MCF 10A (cell line): Measurements from ENCODE around the gene MPP1. TPM values are rescaled to one million over a fixed set of nuclear protein-coding genes. Genes with fewer than 3 reads are reported as not detected.

Source experiments
- Bru-seq: library from RNA; stranded (reverse); fragments of 400-500 nt; gene quantifications from one replicate; lab custom pipeline; 2021; lab: Mats Ljungman, UMichigan
- BruChase-seq, 2 experiments: library from RNA; stranded (reverse); fragments of 400-500 nt; gene quantifications; one replicate each; lab custom pipeline; 2021; lab: Mats Ljungman, UMichigan
- BruUV-seq: library from RNA; stranded (reverse); fragments of 400-500 nt; replicated peaks from 2 replicates; lab custom pipeline; 2021; lab: Mats Ljungman, UMichigan
- CTCF ChIA-PET: fragments of 300-600 bp; sonication (Branson Sonifier 250); formaldehyde crosslinking; extraction: SDS; loops from one replicate; lab custom pipeline; 2021; ENCODE audit warnings: antibody characterized with exemption, inconsistent platforms; lab: Yijun Ruan, JAX
- POLR2A ChIA-PET: fragments of 300-600, 350-650 bp; sonication (Branson Sonifier 250); formaldehyde crosslinking; extraction: SDS; loops from one replicate; lab custom pipeline; 2020; ENCODE audit warnings: antibody characterized with exemption, inconsistent platforms; lab: Yijun Ruan, JAX
- DNase-seq: peaks from one replicate; pipeline ENCODE4 v3.0.0-alpha.2; 2018; ENCODE audit not compliant: unreplicated experiment
- H3K27ac Mint-ChIP-seq: one replicate; pipeline ENCODE4 v1.8.0; 2022; ENCODE audit warnings: mild to moderate bottlenecking, low read depth, mixed read lengths; ENCODE audit not compliant: unreplicated experiment
- H3K27me3 Mint-ChIP-seq: one replicate; pipeline ENCODE4 v1.8.0; 2022; ENCODE audit warnings: mixed read lengths; ENCODE audit not compliant: insufficient read depth, unreplicated experiment
- H3K36me3 Mint-ChIP-seq: one replicate; pipeline ENCODE4 v1.8.0; 2022; ENCODE audit warnings: mild to moderate bottlenecking, moderate library complexity, mixed read lengths; ENCODE audit not compliant: insufficient read depth, unreplicated experiment
- H3K4me1 Mint-ChIP-seq: one replicate; pipeline ENCODE4 v1.8.0; 2022; ENCODE audit warnings: mixed read lengths; ENCODE audit not compliant: insufficient read depth, unreplicated experiment
- H3K4me3 Mint-ChIP-seq: one replicate; pipeline ENCODE4 v1.8.0; 2022; ENCODE audit warnings: mild to moderate bottlenecking, moderate library complexity, mixed read lengths; ENCODE audit not compliant: unreplicated experiment
- H3K9me3 Mint-ChIP-seq: one replicate; pipeline ENCODE4 v1.8.0; 2022; ENCODE audit warnings: mixed read lengths; ENCODE audit not compliant: unreplicated experiment
- intact Hi-C: fragments of 100-400 bp; cut with micrococcal nuclease; formaldehyde crosslinking; loops from 2 replicates; pipeline ENCODE4 v1.14.1; 2022
- long read RNA-seq: library from polyadenylated mRNA; stranded (forward); transcript quantifications from one replicate; pipeline ENCODE4 v2.0.0, GENCODE V29; 2022
- total RNA-seq: library from RNA; stranded (reverse); gene quantifications from 2 replicates; pipeline ENCODE4 v1.2.3, GENCODE V29; 2022
- TF ChIP-seq, protein P1 (sequence below): fragments of 200-600 bp; IDR thresholded peaks from one replicate; pipeline ENCODE4 v1.8.0; 2022; ENCODE audit warnings: antibody characterized with exemption, mild to moderate bottlenecking; ENCODE audit not compliant: unreplicated experiment

Gene MPP1
- 11.8 and 12.7 TPM in 2 replicates for total RNA-seq
- Bru-seq, nascent RNA = percentile 49 among the genes with signal in this experiment
- percentile 51 among the genes with signal in this experiment for BruChase-seq, experiment 1, labeled RNA remaining after a 6-hour chase
- percentile 49 among the genes with signal in this experiment for BruChase-seq, experiment 2, labeled RNA remaining after a 2-hour chase
- long read RNA-seq, transcript MPP1-202 (12 exons, 2,042 nt) = major isoform, 7 of 13 reads
- long read RNA-seq, partial matches to known transcripts = 1 of 13 reads
- long read RNA-seq, other reads (novel, unspliced or antisense) = 1 of 13 reads

GRCh38 chrX:154804957-154805695 is at the start of gene MPP1:
Gene MPP1 (minus strand): TSS chrX:154805485. CDS start chrX:154805373, 112 bp downstream.
- ChIA-PET POLR2A (interaction anchor here (0.6 to 3.7 kb wide), 14 partner anchors 8 to 264 kb away, joined by 3 to 45 read pairs (median 4); partner anchors contain the start of gene DKC1), CTCF (interaction anchor here (0.6 to 1.4 kb wide), 7 partner anchors 17 to 201 kb away, joined by 3 to 5 read pairs (median 3); no protein-coding TSS in a partner anchor)
- H3K4me3 Mint-ChIP-seq = peak within 1 kb of the TSS; percentile 80
- H3K27me3 Mint-ChIP-seq = no peaks in the 10 kb centered on the region
- no peaks in the 10 kb centered on the region for H3K36me3 Mint-ChIP-seq
- TF ChIP-seq, protein P1, sequence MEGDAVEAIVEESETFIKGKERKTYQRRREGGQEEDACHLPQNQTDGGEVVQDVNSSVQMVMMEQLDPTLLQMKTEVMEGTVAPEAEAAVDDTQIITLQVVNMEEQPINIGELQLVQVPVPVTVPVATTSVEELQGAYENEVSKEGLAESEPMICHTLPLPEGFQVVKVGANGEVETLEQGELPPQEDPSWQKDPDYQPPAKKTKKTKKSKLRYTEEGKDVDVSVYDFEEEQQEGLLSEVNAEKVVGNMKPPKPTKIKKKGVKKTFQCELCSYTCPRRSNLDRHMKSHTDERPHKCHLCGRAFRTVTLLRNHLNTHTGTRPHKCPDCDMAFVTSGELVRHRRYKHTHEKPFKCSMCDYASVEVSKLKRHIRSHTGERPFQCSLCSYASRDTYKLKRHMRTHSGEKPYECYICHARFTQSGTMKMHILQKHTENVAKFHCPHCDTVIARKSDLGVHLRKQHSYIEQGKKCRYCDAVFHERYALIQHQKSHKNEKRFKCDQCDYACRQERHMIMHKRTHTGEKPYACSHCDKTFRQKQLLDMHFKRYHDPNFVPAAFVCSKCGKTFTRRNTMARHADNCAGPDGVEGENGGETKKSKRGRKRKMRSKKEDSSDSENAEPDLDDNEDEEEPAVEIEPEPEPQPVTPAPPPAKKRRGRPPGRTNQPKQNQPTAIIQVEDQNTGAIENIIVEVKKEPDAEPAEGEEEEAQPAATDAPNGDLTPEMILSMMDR = no peak
- intact Hi-C loops = loop anchor here (2.0 kb wide), 1 partner anchor 42 kb away; the partner anchor contains the start of gene DKC1
- peaks cover 8% of the 10 kb centered on the region for H3K4me1 Mint-ChIP-seq
- BruUV-seq = TSS peak; percentile 32
- peak; percentile 71 for DNase-seq
- H3K27ac Mint-ChIP-seq = peak within 1 kb of the TSS; percentile 85
- H3K9me3 Mint-ChIP-seq = peaks cover 10% of the 10 kb centered on the region

GRCh38 chrX:154850957-154851611 is 45.8 kb upstream of the MPP1 start:
- Mint-ChIP-seq H3K27me3 (peaks cover 18% of the 10 kb centered on the region), H3K36me3 (no peaks in the 10 kb centered on the region), H3K27ac (no peak overlapping the region), H3K4me1 (no peaks in the 10 kb centered on the region), H3K4me3 (no peak overlapping the region), H3K9me3 (peaks cover 14% of the 10 kb centered on the region)
- POLR2A ChIA-PET = no interaction called here
- CTCF ChIA-PET = interaction anchor here (0.7 kb wide), 1 partner anchor 13 kb away, joined by 3 read pairs; no protein-coding TSS in a partner anchor
- intact Hi-C loops = no loop called here
- no TSS peak for BruUV-seq
- TF ChIP-seq, protein P1 = no peak
- no peak for DNase-seq

- TF ChIP-seq, protein P1 = peak; percentile 51
- CTCF ChIA-PET = interaction anchor here (0.9 to 3.8 kb wide), 6 partner anchors 9 to 128 kb away, joined by 3 to 26 read pairs (median 5); partner anchors contain the start of gene GAB3
- intact Hi-C loops = loop anchor here (1.0 kb wide), 2 partner anchors 93 to 126 kb away; no protein-coding TSS in a partner anchor
- DNase-seq = peak; percentile 63
- Mint-ChIP-seq H3K36me3 (no peaks in the 10 kb centered on the region), H3K9me3 (peaks cover 6% of the 10 kb centered on the region), H3K4me3 (no peak overlapping the region), H3K27ac (no peak overlapping the region), H3K27me3 (peaks cover 42% of the 10 kb centered on the region), H3K4me1 (no peaks in the 10 kb centered on the region)
- no TSS peak for BruUV-seq
- POLR2A ChIA-PET = interaction anchor here (0.7 to 1.3 kb wide), 3 partner anchors 36 to 145 kb away, joined by 3 read pairs; partner anchors contain the start of gene MPP1
Observed at GRCh38 chrX:154840856-154841255, 35.6 kb upstream of the MPP1 start.
